ENCODE data around the gene MED16. TPM values are rescaled to one million over a fixed set of nuclear protein-coding genes. Genes with fewer than 3 reads are reported as not detected.

MED16 gene
- total RNA-seq, 1 donor from 2014 or later, result 74.2 TPM

GRCh38 chr19:872266-872951 is 20.6 kb downstream of the MED16 start:
- no peak for DNase-seq (ENCODE audit: extremely low spot score, unreplicated experiment)
- H3K27ac Mint-ChIP-seq, result peak overlapping the region; percentile 84

GRCh38 chr19:871446-872265 is 21.3 kb downstream of the MED16 start:
- Mint-ChIP-seq H3K4me3 (peak overlapping the region; percentile 75), H3K36me3 (peaks cover 12% of the 10 kb centered on the region), H3K4me1 (ENCODE audit: unreplicated experiment) (peaks cover 8% of the 10 kb centered on the region), H3K27me3 (no peaks in the 10 kb centered on the region), H3K27ac (peak overlapping the region; percentile 83), H3K9me3 (no peaks in the 10 kb centered on the region)
- DNase-seq (ENCODE audit: extremely low spot score, unreplicated experiment), result no peak
- TF ChIP-seq CTCF (conservative IDR thresholded peaks at IDR 0.05), result no peak

More at GRCh38 chr19:872266-872951, 20.6 kb downstream of the MED16 start:
- Mint-ChIP-seq H3K27me3 (no peaks in the 10 kb centered on the region), H3K4me3 (peak overlapping the region; percentile 51), H3K4me1 (ENCODE audit: unreplicated experiment) (peaks cover 6% of the 10 kb centered on the region), H3K36me3 (peaks cover 10% of the 10 kb centered on the region), H3K9me3 (no peaks in the 10 kb centered on the region)
- no peak for TF ChIP-seq CTCF (conservative IDR thresholded peaks at IDR 0.05)

- H3K36me3 Mint-ChIP-seq, result peaks cover 12% of the 10 kb centered on the region
- H3K9me3 Mint-ChIP-seq, result no peaks in the 10 kb centered on the region
- peaks cover 8% of the 10 kb centered on the region for H3K4me1 Mint-ChIP-seq (ENCODE audit: unreplicated experiment)
- no peak for TF ChIP-seq CTCF (conservative IDR thresholded peaks at IDR 0.05)
- H3K27ac Mint-ChIP-seq, result peak overlapping the region; percentile 83
- DNase-seq (ENCODE audit: extremely low spot score, unreplicated experiment), result no peak
- no peak overlapping the region for H3K4me3 Mint-ChIP-seq
- no peaks in the 10 kb centered on the region for H3K27me3 Mint-ChIP-seq
Observed at GRCh38 chr19:870963-871401, 22.0 kb downstream of the MED16 start.

- Mint-ChIP-seq H3K4me3 (no peak overlapping the region), H3K27me3 (no peaks in the 10 kb centered on the region), H3K36me3 (peaks cover 12% of the 10 kb centered on the region), H3K27ac (no peak overlapping the region), H3K4me1 (ENCODE audit: unreplicated experiment) (peaks cover 8% of the 10 kb centered on the region), H3K9me3 (no peaks in the 10 kb centered on the region)
- TF ChIP-seq CTCF (conservative IDR thresholded peaks at IDR 0.05), result no peak
- DNase-seq (ENCODE audit: extremely low spot score, unreplicated experiment), result no peak
Observed at GRCh38 chr19:870314-870713, 22.7 kb downstream of the MED16 start.

- Mint-ChIP-seq H3K36me3 (peaks cover 12% of the 10 kb centered on the region), H3K4me3 (no peak overlapping the region), H3K27me3 (no peaks in the 10 kb centered on the region), H3K9me3 (no peaks in the 10 kb centered on the region), H3K27ac (no peak overlapping the region), H3K4me1 (ENCODE audit: unreplicated experiment) (peaks cover 8% of the 10 kb centered on the region)
- no peak for DNase-seq (ENCODE audit: extremely low spot score, unreplicated experiment)
- no peak for TF ChIP-seq CTCF (conservative IDR thresholded peaks at IDR 0.05)
Observed at GRCh38 chr19:869245-870177, 23.5 kb downstream of the MED16 start.

All from type B pancreatic cell (in vitro differentiated cells).